Measurements from ENCODE around the gene RFX6.
"Not testable (repeated sequence)": the region's sequence is repeated elsewhere in the genome, so short reads cannot be mapped to it uniquely, and the experiment has no call there.

RFX6 gene

GRCh38 chr6:116876635-116877611 is at the start of gene RFX6:
Gene RFX6, plus strand, starts transcription at chr6:116877242. Its CDS starts 34 bp downstream, at chr6:116877276.
- intact Hi-C loops (cut with DNase I), result no loop called here
- DNase-seq, result no peak

- no peak for DNase-seq
- intact Hi-C loops (cut with DNase I), result no loop called here
These were observed 49.3 kb upstream of the RFX6 start for GRCh38 chr6:116827561-116828240.

DNA sequence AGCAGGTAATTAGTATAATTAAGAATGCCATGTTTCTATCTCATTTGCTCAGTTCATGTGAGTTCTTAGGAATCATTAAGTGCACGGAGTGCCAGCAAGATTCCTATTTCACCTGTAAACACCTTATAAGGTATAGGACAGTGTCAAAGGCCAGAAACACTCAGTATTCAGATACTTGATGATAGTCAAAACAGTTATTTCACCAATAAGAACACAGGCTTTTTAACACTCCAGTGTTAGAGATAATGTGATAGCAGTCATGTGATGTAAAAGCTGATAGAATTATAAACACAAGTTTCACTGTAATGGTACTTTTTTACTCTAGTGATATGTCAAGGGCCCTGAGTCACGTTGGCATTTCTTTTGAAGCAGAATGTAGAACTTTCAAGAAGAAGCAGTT is 48.1 kb upstream of the RFX6 start, which contains the start of gene GPRC6A:
Gene GPRC6A, minus strand, starts transcription at position 101 of the 400 bp plus-strand sequence. Its CDS starts 70 bp downstream, at position 31.
- DNase-seq, result no peak
- intact Hi-C loops (cut with DNase I), result no loop called here

DNA sequence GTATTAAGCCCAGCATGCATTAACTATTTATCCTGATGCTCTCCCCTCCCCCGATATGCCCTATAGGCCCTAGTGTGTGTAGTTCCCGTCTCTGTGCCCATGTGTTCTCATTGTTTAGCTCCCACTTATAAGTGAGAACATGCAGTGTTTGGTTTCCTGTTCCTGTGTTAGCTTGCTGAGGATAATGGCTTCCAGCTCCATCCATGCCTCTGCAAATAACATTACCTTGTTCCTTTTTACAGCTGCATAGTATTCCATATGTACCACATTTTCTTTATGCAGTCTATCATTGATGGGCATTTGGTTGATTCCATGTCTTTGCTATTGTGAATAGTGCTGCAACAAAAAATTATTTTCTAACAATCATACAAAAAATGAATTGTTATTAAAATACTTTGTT is 42.5 kb upstream of the RFX6 start:
- intact Hi-C loops (cut with DNase I); DNase-seq: not testable (repeated sequence)

- no peak for DNase-seq
- intact Hi-C loops (cut with DNase I), result no loop called here
These were observed 40.3 kb upstream of the RFX6 start for GRCh38 chr6:116836606-116837342.

GRCh38 chr6:116840091-116840490 is 37.0 kb upstream of the RFX6 start:
- intact Hi-C loops (cut with DNase I), result no loop called here
- no peak for DNase-seq

DNA sequence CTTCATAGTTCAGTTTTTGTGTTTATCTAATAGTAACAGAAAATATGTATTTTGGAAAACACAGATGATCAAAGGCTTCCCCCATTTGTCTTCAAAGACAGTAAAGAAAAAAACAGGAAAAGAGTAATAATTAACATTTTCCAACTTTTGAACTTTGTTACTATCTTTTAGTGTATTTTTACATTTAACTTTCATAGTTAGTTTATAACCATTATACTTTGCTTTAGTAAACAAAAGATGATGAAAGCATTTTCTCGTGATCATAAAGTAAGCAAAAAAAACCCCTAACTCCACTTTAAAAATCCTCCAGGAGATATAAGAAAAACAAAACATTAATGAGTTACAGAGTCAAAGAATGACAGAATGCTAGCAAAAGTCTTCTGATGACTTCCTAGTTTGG is 34.6 kb upstream of the RFX6 start:
- intact Hi-C loops (cut with DNase I), result no loop called here
- no peak for DNase-seq

DNA sequence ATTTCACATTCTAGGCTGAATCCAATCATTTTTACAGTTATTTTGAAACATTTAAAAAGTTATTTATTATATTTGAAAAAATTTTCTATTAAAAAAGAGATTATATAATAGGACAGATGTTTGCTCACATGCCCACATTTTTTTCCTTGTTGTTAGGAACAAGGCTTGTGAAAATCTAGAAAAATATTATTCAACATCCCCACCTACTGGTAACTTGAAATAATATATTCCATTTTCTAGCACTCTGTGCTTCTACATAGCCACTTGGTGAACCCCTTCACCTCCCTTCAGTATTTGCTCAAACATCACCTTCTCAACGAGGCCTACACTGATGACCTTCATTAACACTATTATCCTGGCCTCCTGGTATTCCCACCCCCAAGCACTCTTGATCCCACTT is 29.8 kb upstream of the RFX6 start:
- intact Hi-C loops (cut with DNase I), result no loop called here
- DNase-seq, result no peak

DNA sequence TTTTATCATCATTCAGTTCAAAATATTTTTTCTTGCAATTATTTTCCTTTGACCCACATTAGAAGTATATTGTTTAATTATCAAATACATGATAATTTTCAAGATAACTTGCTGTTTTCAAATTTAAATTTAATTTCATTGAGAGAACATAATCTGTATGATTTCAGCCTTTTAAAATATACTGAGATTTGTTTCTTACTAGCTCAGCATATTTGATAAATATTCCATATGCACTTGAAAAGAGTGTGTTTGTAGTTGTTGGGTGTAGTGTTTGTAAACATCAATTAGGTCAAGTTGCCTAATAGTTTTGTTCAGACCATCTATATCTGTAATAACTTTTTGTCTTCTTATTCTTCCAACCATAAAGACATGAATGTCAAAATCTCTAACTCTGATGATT is 19.0 kb upstream of the RFX6 start:
- intact Hi-C loops (cut with DNase I), result no loop called here

DNA sequence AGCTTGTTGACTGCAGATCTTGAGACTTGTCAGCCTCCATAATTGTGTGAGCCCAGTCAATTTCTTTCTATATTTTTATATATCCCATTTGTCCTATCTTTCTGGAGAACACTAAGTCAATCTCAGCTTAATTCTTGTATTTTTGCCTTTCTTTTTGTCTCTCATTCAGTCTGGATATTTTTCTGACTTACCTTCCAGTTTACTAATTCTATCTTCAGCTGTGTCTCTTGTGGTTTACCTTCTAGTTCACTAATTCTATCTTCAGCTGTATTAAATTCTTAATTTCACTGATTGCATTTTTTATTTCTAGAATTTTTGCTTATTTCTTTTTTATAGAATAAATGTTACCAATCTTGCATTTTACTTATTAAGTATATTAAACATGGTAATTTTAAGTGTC is 17.8 kb upstream of the RFX6 start:
- DNase-seq, result no peak
- intact Hi-C loops (cut with DNase I), result no loop called here

More for the DNA sequence above, 19.0 kb upstream of the RFX6 start:
- DNase-seq, result no peak

DNA sequence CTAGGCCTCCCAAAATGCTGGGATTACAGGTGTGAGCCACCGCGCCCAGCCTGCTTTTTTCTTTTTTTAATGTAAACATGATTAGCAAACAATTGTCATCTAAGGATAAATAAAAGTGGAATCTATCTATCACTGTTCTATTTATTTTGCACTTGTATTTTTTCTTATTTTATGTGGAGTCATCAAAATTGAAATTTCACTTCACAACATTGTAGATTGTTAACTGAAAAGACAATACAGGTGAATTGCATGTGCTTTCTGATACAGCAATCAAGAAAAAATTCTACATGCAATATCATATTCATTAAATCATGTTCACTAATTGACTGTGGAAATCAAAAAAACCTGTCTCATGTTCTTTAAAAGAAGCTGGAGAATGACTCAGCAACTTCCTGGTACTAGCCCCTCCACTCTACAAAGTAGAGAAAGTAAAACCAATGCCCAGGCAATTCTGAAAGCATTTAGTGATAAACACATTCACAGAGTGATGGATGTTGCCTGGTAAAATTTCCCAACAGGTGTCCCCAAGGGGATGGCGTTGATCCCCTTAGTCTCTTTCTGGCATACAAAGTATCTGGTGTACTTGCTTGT is 10.7 kb upstream of the RFX6 start:
- no peak for DNase-seq
- intact Hi-C loops (cut with DNase I), result no loop called here

DNA sequence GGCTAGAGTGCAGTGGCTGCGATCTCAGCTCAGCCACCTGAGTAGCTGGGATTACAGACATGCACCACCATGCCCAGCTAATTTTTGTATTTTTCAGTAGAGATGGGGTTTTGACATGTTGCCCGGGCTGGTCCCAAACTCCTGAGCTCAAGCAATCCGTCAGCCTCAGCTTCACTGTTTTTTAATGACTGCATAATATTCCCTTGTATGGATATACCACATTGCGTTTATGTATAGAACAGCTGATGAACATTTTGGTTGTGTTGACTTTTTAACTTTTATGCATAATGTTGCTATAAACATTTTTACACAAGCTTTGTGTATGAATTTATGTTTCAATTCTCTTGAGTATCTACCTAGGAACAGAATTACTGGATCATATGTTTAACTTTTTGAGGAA is 4.3 kb upstream of the RFX6 start:
- DNase-seq, result no peak
- intact Hi-C loops (cut with DNase I), result no loop called here

DNA sequence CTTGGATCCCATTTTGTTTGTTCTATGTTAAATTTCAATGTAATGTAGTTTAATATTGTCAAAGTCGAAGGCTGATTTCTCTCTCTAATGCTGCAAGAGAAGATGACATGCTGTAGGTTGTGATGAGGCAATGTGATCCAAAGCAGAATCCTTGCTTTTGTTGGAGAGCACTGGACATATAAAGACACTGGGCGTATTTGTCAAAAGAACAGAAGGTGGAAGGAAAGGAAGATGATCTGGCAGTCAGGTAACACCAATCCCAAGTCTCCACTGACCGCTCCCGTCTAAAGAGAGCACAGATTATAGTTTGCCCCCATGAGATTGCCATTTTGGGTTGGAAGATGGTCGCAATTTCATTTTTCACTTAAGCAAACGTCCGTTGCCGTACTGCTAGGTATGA is 935 bp upstream of the RFX6 start:
- intact Hi-C loops (cut with DNase I), result no loop called here

GRCh38 chr6:116877743-116878142 is 701 bp downstream of the RFX6 start:
- no peak for DNase-seq
- intact Hi-C loops (cut with DNase I), result no loop called here

More for the DNA sequence above, 935 bp upstream of the RFX6 start:
- DNase-seq, result no peak

GRCh38 chr6:116881236-116881635 is 4.2 kb downstream of the RFX6 start:
- DNase-seq, result no peak

DNA sequence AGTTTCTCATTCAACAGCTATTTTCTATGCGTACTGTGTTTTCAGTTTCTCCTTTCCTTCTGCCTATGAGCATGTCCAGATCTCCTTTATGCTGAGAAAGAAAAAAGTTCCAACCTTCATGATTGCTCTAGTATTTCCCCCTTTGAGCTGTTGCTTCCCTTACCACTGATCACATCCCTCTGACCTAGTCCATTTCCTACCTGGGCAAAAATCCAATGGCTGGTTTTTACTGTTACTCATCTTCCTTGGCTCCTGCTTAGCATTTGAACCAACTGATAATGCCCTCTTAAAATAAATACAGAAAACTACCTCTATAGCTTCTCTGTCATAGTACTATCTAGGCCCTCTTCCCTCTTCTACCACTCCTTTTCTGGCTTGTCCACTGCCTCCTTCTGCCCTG is 6.0 kb downstream of the RFX6 start:
- intact Hi-C loops (cut with DNase I), result no loop called here

More at GRCh38 chr6:116881236-116881635, 4.2 kb downstream of the RFX6 start:
- intact Hi-C loops (cut with DNase I), result no loop called here

DNA sequence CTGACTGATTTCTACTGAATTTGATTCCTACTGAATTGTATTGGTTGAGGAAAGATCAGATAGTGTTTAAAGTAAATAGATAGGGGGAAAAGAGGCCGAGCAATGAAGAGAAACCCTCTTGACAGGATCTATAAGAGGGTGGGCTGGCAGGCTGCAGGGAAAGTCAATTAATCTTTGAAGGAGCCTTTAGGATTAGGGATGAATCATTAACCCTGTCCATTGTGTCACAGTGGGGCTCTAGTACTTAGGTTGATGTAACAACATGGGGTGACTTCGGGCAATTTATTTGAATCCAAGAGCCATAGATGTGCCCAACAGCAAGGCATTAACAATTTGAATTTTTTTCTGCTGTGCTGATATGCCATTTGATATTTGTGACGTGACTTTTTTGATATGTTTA is 7.5 kb downstream of the RFX6 start:
- intact Hi-C loops (cut with DNase I), result no loop called here
- DNase-seq, result no peak

More for the DNA sequence above, 6.0 kb downstream of the RFX6 start:
- no peak for DNase-seq

DNA sequence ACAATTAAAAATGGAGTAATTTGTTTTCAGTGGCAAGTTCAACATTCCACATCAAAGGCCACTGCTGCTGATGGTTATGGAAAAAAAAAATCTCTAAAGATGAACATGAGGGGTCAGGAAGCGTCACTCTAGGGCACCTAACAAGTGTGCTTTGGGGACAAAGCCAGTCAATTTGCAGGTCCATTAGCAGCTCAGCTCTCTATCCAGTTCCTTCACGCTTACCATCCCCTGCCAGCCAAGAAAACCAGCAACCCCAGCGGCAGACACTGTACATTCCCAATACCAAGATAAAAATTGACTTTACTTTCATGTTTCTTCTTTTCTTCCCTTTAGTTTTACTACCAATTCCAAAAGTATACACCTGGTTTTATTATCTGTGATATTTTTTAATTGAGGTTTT is 10.1 kb downstream of the RFX6 start:
- DNase-seq, result no peak
- intact Hi-C loops (cut with DNase I), result no loop called here

- intact Hi-C loops (cut with DNase I), result no loop called here
- no peak for DNase-seq
These were observed 10.9 kb downstream of the RFX6 start for GRCh38 chr6:116887894-116888293.
